DND-41 (cell line): ENCODE measurements around the gene ASPSCR1.
A peak's percentile ranks its signal among the peaks of the same experiment; 100 is the strongest.

Experiments used
- ATAC-seq: fragments of 200-7000 bp; cut with Tn5 transposase; 3 replicates; pipeline ENCODE4 v1.9.1; 2021; ENCODE audit warnings: low read depth; ENCODE audit not compliant: insufficient read depth
- DNase-seq: peaks from one replicate; pipeline ENCODE4 v3.0.0-alpha.2; 2020
- H2AFZ ChIP-seq: 2 replicates; pipeline ENCODE4 v1.6.0; 2012; ENCODE audit warnings: low read depth, low read length
- H3K27ac ChIP-seq: 2 replicates; pipeline ENCODE4 v1.5.1; 2012; ENCODE audit warnings: low read length, inconsistent platforms
- H3K27me3 ChIP-seq: fragments of 200-600 bp; sonication (generic); 2 replicates; pipeline ENCODE4 v1.6.0; 2012; ENCODE audit warnings: low read length, mild to moderate bottlenecking, inconsistent platforms; ENCODE audit not compliant: insufficient read depth, poor library complexity
- H3K36me3 ChIP-seq: 2 replicates; pipeline ENCODE4 v1.5.1; 2012; ENCODE audit warnings: low read length, inconsistent platforms; ENCODE audit not compliant: insufficient read depth
- H3K4me1 ChIP-seq: 2 replicates; pipeline ENCODE4 v1.5.1; 2012; ENCODE audit warnings: mild to moderate bottlenecking, low read length; ENCODE audit not compliant: insufficient read depth
- H3K4me2 ChIP-seq: 2 replicates; pipeline ENCODE4 v1.6.0; 2012; ENCODE audit warnings: mild to moderate bottlenecking, moderate library complexity, low read length, inconsistent platforms; ENCODE audit not compliant: insufficient read depth
- H3K4me3 ChIP-seq, 2 experiments: fragments of 200-600 bp in 1 of 2; shearing (Covaris generic) in 1 of 2; 2 replicates each; pipeline ENCODE4 v1.5.1; 2012 to 2016; ENCODE audit warnings: inconsistent platforms in 2 of 2, low read length in 2 of 2, mild to moderate bottlenecking in 2 of 2, low read depth in 1 of 2, moderate library complexity in 1 of 2
- H3K79me2 ChIP-seq: 2 replicates; pipeline ENCODE4 v1.6.0; 2012; ENCODE audit warnings: low read length, inconsistent platforms; ENCODE audit not compliant: insufficient read depth
- H3K9ac ChIP-seq: 2 replicates; pipeline ENCODE4 v1.6.0; 2012; ENCODE audit warnings: low read depth, mild to moderate bottlenecking, inconsistent platforms, low read length, moderate library complexity
- H3K9me3 ChIP-seq: 2 replicates; pipeline ENCODE4 v1.5.1; 2012; ENCODE audit warnings: low read length, moderate library complexity, mild to moderate bottlenecking, inconsistent platforms; ENCODE audit not compliant: insufficient read depth, severe bottlenecking
- H4K20me1 ChIP-seq: 2 replicates; pipeline ENCODE4 v1.6.0; 2012; ENCODE audit warnings: low read length; ENCODE audit not compliant: insufficient read depth
- EZH2 ChIP-seq: IDR thresholded peaks from 3 replicates; pipeline ENCODE4 v1.6.1; 2012; ENCODE audit warnings: borderline replicate concordance, low read depth, mild to moderate bottlenecking, moderate library complexity, low read length, inconsistent platforms; ENCODE audit not compliant: severe bottlenecking
- TF ChIP-seq, protein P1 (sequence below): IDR thresholded peaks from 2 replicates; pipeline ENCODE4 v1.5.1; 2012; ENCODE audit warnings: borderline replicate concordance, low read length, moderate library complexity, mild to moderate bottlenecking; ENCODE audit not compliant: poor library complexity, severe bottlenecking; ENCODE audit errors: extremely low read depth

ASPSCR1 gene

DNA sequence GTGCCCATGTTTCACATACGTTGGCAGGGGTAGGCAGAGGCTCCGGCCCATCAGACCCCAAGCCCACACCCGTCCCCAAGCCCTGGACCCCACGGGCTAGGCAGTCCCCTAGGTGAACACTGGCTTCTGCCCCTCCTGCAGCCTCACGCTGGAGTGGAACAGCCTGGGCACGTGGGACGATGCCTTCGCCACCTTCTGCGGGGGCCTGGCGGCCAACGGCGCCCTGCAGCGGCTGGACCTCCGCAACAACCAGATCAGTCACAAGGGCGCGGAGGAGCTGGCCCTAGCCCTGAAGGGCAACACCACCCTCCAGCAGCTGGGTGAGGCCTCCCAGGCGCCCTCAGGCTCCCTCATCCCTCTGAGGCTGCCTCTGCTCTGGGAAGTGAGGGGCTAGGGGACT lies 47.4 kb downstream of the ASPSCR1 start:
- DNase-seq (no peak), ATAC-seq (no peak)
- no peaks in the 10 kb centered on the region for H3K27me3 ChIP-seq
- H3K79me2 ChIP-seq: peaks cover 43% of the 10 kb centered on the region
- no peak overlapping the region for H3K27ac ChIP-seq
- H3K4me1 ChIP-seq: peaks cover 46% of the 10 kb centered on the region
- H4K20me1 ChIP-seq: peaks cover 39% of the 10 kb centered on the region
- peak overlapping the region; percentile 95 for H3K4me2 ChIP-seq
- TF ChIP-seq, protein P1, sequence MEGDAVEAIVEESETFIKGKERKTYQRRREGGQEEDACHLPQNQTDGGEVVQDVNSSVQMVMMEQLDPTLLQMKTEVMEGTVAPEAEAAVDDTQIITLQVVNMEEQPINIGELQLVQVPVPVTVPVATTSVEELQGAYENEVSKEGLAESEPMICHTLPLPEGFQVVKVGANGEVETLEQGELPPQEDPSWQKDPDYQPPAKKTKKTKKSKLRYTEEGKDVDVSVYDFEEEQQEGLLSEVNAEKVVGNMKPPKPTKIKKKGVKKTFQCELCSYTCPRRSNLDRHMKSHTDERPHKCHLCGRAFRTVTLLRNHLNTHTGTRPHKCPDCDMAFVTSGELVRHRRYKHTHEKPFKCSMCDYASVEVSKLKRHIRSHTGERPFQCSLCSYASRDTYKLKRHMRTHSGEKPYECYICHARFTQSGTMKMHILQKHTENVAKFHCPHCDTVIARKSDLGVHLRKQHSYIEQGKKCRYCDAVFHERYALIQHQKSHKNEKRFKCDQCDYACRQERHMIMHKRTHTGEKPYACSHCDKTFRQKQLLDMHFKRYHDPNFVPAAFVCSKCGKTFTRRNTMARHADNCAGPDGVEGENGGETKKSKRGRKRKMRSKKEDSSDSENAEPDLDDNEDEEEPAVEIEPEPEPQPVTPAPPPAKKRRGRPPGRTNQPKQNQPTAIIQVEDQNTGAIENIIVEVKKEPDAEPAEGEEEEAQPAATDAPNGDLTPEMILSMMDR: no peak
- TF ChIP-seq EZH2: no peak
- peak overlapping the region; percentile 85; the same call in 1 of the 2 replicates for H3K9ac ChIP-seq
- no peaks in the 10 kb centered on the region for H3K9me3 ChIP-seq
- H2AFZ ChIP-seq: no peak overlapping the region
- H3K4me3 ChIP-seq: peak overlapping the region in 1 of 2 experiments; percentile 23; a peak in 1 of 4 replicates
- H3K36me3 ChIP-seq: peaks cover 37% of the 10 kb centered on the region

DNA sequence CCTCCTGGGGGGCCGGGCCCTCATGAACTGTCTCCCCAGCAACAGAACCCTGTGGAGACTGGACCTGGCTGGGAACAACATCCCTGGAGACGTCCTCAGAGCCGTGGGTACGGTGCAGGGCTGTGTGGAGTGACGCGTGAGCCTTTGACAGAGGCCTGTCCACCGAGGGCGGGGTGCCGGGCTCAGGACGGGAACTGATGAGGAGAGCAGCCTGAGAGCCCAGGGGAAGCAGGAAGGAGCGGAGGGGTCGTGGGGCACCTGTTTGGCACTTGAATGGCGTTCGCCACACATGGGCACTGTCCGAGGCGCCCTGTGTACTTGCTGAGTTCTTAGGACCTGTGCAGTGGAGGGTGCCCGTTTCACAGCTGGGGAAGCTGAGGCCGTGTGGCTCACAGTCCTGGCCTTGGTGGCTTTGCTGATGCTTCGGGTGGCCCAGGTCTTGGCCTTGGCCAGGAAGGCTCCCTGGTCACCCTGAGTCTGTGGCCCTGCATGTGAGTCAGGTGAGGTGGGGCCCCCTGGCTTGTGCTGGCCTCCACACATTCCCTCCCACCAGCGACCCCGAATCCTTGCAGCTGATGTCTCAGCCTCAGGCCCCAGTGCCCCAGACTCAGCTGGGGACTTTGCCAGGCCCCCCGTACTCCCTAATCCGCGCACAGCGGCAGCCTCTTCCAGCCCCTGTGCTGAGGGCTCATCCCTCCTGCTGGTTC lies 48.1 kb downstream of the ASPSCR1 start:
- H3K4me3 ChIP-seq: no peak overlapping the region
- peak overlapping the region; percentile 95; the same call in 1 of the 2 replicates for H3K4me2 ChIP-seq
- peaks cover 37% of the 10 kb centered on the region for H3K36me3 ChIP-seq
- TF ChIP-seq, protein P1: no peak
- no peak for TF ChIP-seq EZH2
- H3K9me3 ChIP-seq: no peaks in the 10 kb centered on the region
- H3K27me3 ChIP-seq: no peaks in the 10 kb centered on the region
- no peak for ATAC-seq
- no peak for DNase-seq
- H2AFZ ChIP-seq: no peak overlapping the region
- H3K4me1 ChIP-seq: peaks cover 47% of the 10 kb centered on the region
- H3K27ac ChIP-seq: no peak overlapping the region
- H4K20me1 ChIP-seq: peaks cover 38% of the 10 kb centered on the region
- H3K79me2 ChIP-seq: peaks cover 36% of the 10 kb centered on the region
- H3K9ac ChIP-seq: 0 out of 2 replicates have a peak overlapping the region, but pooled peaks have one; percentile 85

DNA sequence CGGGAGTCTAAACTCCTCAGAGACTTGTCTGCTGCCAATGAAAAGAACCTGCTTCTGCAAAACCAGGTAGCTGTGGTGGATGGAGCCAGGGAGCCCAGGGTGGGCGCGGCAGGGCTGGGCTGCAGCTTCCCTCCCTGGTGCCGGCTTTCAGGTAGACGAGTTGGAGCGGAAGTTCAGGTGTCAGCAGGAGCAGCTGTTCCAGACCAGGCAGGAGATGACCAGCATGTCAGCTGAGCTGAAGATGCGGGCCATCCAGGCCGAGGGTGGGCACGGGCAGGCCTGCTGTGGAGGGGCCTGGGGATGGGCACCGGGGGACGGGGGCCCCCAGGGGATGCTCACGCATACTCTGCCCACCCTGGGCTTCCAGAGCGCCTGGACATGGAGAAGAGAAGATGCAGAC lies 50.8 kb downstream of the ASPSCR1 start:
- peaks cover 50% of the 10 kb centered on the region for H3K4me1 ChIP-seq
- no peak overlapping the region for H3K9ac ChIP-seq
- H2AFZ ChIP-seq: no peak overlapping the region
- H3K27me3 ChIP-seq: no peaks in the 10 kb centered on the region
- no peak overlapping the region for H3K4me2 ChIP-seq
- TF ChIP-seq, protein P1: no peak
- TF ChIP-seq EZH2: no peak
- DNase-seq (no peak), ATAC-seq (no peak)
- peaks cover 24% of the 10 kb centered on the region for H3K79me2 ChIP-seq
- no peak overlapping the region for H3K27ac ChIP-seq
- no peak overlapping the region for H3K4me3 ChIP-seq
- H3K9me3 ChIP-seq: no peaks in the 10 kb centered on the region
- peaks cover 26% of the 10 kb centered on the region for H4K20me1 ChIP-seq
- H3K36me3 ChIP-seq: peaks cover 37% of the 10 kb centered on the region
